CD4-positive, alpha-beta T cell treated with Interleukin-17A for 4 hours (primary cell): Measurements from ENCODE around the gene POLA1.
A peak's percentile ranks its signal among the peaks of the same experiment; 100 is the strongest.
"Not testable (repeated sequence)": the region's sequence is repeated elsewhere in the genome, so short reads cannot be mapped to it uniquely, and the experiment has no call there.

Experiments used
- DNase-seq: peaks from one replicate; pipeline ENCODE4 v3.0.0-alpha.2; 2020; ENCODE audit warnings: mixed read lengths

Gene POLA1, protein sequence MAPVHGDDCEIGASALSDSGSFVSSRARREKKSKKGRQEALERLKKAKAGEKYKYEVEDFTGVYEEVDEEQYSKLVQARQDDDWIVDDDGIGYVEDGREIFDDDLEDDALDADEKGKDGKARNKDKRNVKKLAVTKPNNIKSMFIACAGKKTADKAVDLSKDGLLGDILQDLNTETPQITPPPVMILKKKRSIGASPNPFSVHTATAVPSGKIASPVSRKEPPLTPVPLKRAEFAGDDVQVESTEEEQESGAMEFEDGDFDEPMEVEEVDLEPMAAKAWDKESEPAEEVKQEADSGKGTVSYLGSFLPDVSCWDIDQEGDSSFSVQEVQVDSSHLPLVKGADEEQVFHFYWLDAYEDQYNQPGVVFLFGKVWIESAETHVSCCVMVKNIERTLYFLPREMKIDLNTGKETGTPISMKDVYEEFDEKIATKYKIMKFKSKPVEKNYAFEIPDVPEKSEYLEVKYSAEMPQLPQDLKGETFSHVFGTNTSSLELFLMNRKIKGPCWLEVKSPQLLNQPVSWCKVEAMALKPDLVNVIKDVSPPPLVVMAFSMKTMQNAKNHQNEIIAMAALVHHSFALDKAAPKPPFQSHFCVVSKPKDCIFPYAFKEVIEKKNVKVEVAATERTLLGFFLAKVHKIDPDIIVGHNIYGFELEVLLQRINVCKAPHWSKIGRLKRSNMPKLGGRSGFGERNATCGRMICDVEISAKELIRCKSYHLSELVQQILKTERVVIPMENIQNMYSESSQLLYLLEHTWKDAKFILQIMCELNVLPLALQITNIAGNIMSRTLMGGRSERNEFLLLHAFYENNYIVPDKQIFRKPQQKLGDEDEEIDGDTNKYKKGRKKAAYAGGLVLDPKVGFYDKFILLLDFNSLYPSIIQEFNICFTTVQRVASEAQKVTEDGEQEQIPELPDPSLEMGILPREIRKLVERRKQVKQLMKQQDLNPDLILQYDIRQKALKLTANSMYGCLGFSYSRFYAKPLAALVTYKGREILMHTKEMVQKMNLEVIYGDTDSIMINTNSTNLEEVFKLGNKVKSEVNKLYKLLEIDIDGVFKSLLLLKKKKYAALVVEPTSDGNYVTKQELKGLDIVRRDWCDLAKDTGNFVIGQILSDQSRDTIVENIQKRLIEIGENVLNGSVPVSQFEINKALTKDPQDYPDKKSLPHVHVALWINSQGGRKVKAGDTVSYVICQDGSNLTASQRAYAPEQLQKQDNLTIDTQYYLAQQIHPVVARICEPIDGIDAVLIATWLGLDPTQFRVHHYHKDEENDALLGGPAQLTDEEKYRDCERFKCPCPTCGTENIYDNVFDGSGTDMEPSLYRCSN (N-terminal part only)

DNA sequence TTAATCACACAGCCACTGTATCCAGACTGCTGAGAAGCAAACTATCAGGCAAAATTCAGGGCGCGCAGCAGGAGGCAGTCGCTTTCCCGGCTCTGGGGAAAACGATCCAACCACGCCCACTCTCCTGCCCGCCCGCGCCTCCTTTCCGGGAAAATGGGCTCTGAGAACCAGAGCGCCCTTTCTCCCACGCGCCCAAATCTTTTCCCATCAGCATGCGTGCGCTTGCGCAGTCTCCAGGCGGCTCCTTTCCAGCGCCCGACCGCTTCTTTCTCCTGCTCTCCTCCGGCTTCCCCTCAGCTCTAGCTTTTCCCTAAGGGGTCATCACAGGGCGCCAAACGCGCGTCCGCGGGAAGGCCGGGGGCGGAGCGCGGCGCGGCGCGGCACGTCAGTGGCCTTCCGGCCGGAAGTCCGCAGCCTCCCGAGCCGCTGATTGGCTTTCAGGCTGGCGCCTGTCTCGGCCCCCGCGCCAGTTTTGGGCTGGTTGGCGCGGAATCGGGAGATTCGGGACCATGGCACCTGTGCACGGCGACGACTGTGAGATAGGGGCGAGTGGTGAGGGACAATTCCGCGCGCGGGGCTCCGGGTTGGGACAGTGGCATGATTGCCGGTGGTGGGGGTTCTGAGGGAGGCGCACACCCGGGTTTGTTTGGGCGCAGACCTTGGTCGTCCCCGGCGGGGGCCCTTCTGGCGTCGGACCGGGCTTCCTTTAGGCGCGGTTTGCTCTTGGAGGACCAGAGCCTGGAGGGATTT, at the start of gene POLA1:
POLA1 (plus strand) TSS at position 466 of the 750 bp plus-strand sequence; CDS start at position 510, 44 bp downstream.
- peak; percentile 68 for DNase-seq

DNA sequence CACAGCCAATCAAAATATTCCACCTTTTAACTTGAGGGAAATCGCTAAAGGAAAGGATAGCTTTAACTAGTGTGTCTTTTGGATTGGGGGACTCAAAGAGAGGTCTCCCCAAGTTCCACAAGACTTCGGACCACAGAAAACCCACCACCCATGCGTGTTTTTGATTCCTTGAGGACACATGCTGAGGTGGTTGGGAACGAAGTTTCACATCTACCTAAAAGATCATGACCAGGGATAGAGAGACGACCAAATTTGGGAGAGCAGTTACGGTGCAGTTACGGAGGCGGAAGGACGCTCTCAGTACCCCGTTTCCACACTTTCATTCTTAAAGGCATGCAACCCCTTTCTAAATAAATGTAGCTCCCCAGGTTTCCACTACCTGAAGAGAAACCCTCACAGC, 47.7 kb upstream of the POLA1 start:
- DNase-seq, result no peak

DNA sequence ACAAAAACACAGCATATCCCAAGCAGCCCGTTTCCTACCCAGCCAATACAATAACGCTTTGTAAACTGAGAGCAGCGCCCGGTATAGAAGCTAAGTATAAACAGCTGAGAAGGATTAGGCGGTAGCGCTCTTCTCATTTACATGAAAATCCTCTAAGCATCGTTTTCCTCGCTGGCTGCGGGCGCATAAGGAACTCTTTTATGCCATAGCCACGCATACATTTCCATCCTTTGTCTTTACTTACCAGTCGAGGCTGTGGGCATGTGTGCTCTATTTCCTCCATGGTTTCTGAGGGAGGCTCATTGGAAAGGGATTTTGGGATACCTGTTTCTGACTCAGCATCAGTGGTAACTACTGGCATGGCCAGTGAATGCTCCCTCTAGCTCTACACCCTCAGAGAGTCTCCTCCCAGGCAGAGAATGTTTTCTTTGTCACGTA, 47.0 kb upstream of the POLA1 start:
- no peak for DNase-seq

DNA sequence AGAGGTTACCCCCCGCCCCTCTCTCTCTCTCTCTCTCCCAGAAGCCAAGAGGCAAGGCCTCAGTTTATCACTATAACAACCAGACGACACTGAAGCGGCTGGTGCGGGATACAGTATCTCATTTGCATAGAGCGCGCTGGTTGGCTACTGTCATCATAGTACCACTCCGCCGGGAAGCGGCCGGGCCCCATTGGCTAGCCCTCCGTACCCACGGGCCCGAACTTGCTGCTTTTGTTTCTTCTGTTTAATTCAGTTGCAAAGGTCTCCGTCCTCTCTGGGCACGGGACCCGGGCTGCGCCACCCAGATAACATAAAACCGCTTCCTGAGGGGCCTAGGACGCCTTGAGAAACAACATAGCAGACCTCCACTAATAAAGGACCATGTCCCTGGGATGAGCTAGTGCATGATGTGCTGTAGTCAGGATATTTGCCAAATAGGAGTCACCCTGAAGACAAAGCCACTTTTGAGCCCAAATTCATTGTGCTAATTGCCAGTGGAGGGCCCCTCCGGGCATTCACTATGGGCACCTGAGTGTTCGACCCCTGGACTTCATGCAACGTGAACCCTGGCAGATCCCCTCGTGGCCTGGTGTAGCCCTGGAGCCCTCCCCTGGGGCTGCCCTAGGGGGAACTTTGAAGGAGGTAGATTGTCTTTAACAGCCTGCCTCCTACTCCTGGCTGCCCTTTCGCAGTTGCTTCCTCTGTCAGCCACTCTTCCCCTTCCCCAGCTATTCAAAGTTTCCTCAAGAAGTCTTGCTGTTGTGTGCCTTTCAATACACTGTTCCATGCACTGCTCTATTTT, 46.3 kb upstream of the POLA1 start, which contains the start of gene PCYT1B:
PCYT1B (minus strand) TSS at position 91 of the 802 bp plus-strand sequence. CDS start 242 bp downstream, outside the sequence.
- DNase-seq, result peak; percentile 64

DNA sequence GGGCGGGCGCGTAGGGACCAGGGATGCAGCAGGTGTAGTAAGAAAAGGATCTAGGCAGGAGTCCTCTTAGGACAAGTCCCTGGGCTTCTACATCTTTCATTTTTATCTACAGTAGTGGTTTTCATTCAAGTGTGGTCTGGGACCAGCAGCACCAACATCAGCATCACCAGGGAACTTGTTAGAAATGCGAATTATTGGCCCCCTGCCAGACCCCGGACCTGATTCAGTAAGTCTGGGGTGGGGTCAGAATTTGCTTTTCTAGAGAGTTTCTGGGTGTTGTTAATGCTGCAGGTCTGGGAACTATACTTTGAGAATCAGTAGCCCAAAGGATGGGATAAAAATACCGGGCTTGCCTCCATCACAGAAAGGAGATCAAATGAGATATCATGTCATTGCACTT, 45.2 kb upstream of the POLA1 start:
- DNase-seq, result no peak

DNA sequence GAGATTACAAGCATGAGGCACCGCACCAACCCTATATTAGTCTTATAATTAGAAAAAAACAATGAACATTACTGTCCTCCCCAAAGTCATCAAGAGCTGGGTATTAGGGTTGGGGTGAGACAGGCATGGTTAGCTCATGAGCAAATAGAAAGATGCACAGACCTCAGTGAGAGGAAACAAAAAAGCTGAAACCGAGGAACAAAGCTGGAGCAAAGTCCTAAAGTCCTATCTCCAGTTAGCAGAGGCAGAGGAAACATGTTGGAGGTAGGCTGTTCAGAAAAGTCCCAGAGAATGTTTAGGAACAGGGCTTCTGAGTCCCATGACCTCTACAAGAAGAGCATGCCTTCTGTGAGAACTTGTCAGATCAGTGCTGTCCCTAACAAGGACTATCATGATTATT, 41.9 kb upstream of the POLA1 start:
- no peak for DNase-seq

DNA sequence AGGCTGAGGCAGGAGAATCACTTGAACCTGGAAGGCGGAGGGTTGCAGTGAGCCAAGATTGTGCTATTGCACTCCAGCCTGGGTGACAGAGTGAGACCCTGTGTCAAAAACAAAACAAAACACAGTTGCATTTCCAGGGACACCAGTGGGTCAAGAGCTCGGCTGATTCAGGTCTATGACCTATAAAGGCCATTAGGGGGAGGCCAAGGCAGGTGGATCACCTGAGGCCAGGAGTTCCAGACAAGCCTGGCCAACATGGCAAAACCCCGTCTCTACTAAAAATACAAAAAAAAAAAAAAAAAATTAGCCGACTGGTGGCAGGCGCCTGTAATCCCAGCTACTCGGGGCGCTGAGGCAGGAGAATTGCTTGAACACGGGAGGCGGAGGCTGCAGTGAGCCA, 38.0 kb upstream of the POLA1 start:
- DNase-seq, result not testable (repeated sequence)

DNA sequence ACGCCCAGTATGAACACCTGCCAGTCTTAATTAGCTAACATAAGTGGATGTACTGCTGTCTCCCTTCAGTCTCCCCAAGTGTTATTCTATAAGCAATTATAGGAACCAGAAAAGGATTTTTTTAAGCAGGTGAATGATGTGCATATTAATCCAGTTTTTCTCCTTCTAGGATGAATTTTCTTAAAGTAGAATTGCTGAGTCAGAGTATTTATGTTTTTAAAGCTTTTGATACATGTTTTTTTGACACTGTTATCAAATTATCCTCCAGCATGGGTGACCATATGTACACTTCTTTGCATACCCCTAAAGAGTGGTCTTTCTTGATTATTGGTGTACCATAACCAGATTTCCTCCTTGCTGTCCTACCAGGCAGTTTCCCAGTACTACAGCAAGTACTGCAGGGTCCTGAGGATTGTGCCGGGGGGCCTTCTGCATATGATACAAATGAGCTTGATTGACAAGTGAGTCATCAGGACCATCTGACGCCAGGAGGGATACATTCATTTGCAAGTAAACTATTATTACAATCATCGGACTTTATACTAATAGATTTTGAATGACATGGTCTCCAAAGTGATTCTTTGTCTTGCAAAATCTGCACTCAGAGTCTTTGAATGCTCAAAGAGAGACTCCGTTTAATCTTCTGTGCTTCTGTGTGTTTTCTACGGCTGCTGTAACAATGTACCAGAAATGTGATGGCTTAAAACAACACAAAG, 35.9 kb upstream of the POLA1 start:
- no peak for DNase-seq

DNA sequence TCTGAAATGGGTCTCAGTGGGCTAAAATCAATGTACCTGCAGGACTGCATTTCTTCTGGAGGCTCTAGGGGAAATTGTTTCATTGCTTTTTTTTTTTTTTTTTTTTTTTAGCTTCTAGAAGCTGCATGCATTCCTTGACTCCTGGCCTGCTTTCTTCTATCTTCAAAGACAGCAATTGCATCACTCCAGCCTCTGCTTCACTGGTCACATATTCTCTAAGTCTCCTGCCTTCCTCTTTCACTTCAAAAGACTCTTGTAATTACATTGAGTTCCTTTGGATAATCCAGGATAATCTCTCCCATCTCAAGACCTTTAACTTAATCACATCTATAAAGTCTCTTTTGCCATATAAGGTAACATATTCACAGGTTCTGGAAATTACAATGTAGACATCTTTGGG, 35.3 kb upstream of the POLA1 start:
- DNase-seq, result no peak

DNA sequence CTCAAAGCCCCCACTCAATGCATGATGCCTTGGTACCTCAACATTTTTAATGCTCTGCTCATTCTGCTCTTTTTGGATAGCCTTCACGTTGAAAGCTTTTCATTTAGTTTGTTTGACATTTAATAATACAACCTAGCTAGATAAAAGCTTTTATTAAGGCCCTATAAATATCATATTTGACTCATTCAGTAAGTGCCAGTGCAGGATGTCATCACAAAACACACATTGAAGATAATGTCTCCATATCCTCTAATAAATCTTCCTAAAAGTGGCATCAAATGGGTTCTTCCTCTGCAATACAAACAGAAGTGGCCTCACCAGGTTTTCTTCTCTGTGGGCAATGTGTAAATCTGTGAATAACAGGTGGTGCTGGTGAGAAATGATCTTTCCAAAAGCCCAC, 34.6 kb upstream of the POLA1 start:
- no peak for DNase-seq

DNA sequence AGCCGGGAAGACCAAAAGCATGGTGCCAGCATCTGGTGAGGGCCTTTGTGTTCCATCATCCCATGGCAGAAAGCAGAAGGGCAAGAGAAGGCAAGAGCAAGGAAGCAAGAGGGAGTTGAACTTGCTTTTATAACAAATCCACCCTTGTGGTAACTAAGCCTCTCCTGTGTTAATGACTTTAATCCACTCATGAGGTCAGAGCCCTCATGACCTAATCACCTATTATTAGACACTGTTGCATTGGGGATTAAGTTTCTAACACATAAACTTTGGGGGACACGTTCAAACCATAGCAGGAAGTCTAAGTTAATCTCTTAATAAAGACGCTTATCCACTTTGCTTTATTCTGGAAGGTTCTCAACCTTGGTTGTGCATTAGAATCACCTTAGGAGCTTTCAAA, 34.1 kb upstream of the POLA1 start:
- DNase-seq, result no peak

DNA sequence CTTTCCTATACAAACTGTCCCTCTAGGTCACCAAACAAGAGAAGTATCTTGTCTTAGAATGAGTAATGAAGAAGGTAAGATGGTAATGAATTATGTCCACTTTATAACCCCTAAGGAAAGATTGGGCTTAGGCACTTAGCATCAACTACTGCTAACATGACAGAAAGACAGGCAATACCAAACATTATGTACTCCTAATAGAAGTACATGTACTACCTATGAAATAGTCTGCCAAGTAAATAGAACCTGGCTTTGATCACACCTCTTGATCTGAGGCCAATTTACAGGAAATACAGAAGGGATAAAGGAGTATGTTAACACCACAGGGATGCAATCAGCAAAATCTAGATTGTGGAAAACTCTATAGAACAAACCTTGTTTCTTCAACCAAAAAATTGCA, 32.4 kb upstream of the POLA1 start:
- DNase-seq, result no peak

DNA sequence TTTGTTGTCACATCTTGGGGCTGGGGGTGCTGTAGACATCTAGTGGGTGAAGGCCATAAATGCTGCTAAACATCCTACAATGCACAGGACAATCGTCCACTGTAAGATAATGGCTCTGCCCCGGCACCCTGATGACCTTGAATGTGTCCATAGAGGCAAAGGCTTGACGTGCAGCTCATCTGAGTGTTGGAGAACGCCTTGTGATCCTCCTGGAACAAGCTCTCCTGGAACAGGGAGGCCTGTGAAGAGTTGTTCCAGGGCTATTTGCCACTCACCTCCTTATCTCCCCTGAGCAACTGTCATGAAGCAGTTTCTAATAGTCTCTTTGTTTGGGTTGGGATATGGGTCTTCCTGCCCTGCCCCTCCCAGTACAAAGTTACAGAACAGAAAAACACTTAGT, 31.4 kb upstream of the POLA1 start:
- DNase-seq, result no peak

DNA sequence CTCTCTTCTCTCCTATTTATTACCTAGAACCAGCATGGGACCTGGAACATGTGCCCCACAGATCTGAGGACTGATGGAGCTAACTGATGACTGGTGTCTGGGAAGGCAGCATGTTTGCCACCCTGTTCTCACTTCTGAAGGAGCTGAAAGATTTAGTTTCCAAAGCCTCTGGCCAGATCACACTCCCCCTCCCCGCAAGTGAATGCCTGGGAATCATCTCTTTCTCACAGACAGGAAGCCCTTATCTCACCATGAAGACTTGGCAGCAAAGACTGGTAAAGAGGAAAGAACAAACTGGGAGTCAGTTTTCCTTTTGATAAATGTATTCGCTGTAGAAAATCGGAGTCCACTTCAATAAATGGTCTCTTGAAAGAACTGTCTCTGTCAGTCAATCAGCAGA, 25.6 kb upstream of the POLA1 start:
- no peak for DNase-seq

DNA sequence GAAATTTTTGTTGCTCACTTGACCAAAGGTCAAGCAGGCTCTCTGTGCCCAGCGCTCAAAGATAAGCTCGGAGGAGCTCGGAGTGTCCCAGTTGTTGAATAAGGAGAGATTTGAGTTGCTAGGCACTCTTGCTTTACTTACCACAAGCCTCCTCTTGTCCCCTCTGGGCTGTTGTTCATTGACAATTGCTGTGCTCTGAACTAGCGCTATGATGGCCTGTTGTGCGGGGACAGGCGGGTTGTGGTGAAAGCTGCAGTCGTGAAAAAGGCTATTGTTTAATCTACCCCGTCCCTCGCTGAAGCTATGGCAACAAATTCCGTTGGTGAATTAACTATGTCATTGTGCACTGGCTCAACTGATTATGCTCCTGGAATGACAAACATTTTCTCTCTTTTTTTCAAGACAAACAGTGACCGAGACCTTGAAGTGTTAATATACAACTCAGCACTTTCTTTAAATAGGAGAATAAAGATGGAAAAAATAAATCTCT, 21.0 kb upstream of the POLA1 start:
- DNase-seq, result no peak

DNA sequence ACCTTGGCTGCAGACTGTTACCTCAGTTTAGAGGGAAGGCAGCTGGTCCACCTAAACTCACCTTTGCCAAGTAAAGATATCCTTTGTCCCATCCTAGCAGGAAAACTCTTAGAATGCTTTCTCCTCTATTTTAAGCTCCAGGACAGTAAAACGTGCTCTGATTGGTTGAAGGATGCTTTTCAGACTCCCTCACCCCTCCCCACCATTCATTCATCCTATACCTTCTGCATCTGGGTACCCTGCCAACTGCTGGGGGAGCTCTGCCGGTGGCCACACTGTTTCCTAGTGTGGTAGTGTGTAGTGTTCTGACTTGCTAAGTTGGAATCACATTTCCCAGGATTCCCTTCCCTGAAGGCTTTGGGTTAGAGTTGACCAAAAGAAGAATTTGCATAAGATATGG, 20.3 kb upstream of the POLA1 start:
- DNase-seq, result no peak

DNA sequence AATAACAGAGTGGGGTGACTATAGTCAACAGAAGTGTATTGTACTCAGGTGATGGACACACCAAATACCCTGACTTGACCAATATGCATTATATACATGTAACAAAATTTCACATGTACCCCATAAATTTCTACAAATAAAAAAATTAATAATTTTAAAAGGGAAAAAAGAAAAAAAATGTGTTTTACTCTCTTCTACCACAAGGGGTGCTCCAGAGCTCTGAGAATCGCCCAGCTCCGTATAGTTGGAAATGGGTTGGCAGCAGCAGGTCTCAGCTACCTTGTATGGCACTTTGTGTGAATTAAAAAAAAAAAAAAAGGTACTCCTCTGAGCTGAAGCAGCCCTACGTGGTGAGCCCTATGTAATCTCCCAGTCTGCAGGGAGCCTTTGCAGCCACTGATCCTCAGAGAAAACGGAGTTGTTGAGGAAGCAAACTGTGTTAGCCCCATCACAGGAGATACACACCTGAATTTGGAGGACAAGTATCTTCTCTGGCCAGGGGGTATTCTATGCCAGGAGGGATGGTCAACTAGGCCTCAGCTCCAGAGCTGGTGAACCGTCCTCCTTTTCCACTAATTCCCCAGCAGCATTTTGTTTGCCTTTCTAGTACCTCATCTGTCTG, 17.2 kb upstream of the POLA1 start:
- peak; percentile 15 for DNase-seq

DNA sequence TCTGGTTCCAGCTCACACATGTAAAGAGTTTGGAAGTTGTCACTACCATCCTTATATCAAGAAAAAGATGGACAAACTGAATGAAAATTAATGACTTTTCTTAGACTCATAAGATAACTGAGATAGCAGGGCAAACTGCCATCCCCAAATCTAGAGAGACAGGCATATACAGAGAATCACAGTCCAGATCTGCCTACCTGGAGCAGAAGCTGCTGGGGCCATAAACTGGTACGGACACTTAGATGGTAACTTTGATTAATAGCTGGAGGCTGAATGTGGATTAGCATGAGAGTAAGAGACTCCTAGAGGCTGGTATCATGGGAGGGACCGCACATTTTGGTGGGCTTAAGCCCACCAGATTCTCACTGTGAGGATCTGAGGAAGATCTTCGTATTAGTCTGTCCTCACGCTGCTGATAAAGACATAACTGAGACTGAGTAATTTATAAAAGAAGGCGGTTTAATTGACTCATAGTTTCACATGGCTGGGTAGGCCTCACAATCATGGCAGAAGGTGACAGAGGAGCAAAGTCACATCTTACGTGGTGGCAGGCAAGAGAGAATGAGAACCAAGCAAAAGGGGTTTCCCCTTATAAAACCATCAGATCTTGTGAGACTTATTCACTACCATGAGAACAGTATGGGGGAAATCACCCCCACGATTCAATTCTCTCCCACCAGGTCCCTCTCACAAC, 10.8 kb upstream of the POLA1 start:
- DNase-seq, result no peak

DNA sequence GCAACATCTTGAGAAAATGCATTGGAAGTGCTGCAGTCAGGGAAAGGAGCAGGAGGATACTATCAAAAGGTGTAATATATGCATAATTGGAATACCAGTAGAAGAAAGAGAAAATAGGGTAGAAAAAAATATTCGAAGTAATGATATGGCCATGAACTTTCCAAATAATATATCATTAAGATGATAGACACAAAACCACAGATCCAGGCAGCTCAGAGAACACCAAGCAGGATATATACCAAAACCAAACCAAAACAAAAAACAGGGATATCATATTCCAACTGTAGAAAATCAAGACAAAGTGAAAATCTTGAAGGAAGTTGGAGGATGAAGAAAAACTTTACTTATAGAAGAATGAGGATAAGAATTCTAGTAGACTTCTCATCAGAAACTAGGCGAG, 9.7 kb upstream of the POLA1 start:
- no peak for DNase-seq
